Esophagus squamous epithelium (tissue), 5 donors: Measurements from ENCODE around the gene CCL1. TPM values are rescaled to one million over a fixed set of nuclear protein-coding genes. Genes with fewer than 3 reads are reported as not detected.
A peak's percentile ranks its signal among the peaks of the same experiment; 100 is the strongest.
"Not testable (repeated sequence)": the region's sequence is repeated elsewhere in the genome, so short reads cannot be mapped to it uniquely, and the experiment has no call there.

Experiments used
- DNase-seq: peaks from one replicate; lab custom pipeline; 2025; lab: John Stamatoyannopoulos, UW
- H3K27ac ChIP-seq, 4 donors: fragments of 200-600 bp; sonication (generic); one replicate each; pipeline ENCODE4 v1.5.1; 2016 to 2019; ENCODE audit warnings: mild to moderate bottlenecking in 1 of 4
- H3K27me3 ChIP-seq, 4 donors: fragments of 200-600 bp; sonication (generic); 1 replicate in 3 of 4; 2 replicates in 1 of 4; pipeline versions ENCODE4 v1.5.1 to v1.6.0; 2017 to 2021; ENCODE audit warnings: antibody characterized with exemption in 1 of 4
- H3K36me3 ChIP-seq, 3 donors: fragments of 200-600 bp; sonication (generic); one replicate each; pipeline ENCODE4 v1.5.1; 2016 to 2019
- H3K4me1 ChIP-seq, 3 donors: fragments of 200-600 bp; sonication (generic); one replicate each; pipeline ENCODE4 v1.5.1; 2017 to 2019
- H3K4me3 ChIP-seq, 4 donors: fragments of 200-600 bp; sonication (generic); 1 replicate in 3 of 4; 2 replicates in 1 of 4; pipeline ENCODE4 v1.5.1; 2016 to 2019; ENCODE audit warnings: mild to moderate bottlenecking in 2 of 4, moderate library complexity in 1 of 4
- H3K9me3 ChIP-seq, 3 donors: fragments of 200-600 bp; sonication (generic); one replicate each; pipeline ENCODE4 v1.5.1; 2016 to 2019
- CTCF ChIP-seq, 6 experiments: fragments of 450-650 bp in 4 of 6; fragments of 200-600 bp in 2 of 6; sonication (generic) in 2 of 6; IDR thresholded peaks; one replicate each; pipeline ENCODE4 v1.5.1; 2016 to 2019; ENCODE audit warnings: antibody characterized with exemption in 6 of 6, mild to moderate bottlenecking in 4 of 6, moderate library complexity in 4 of 6
- POLR2A ChIP-seq, 4 donors: fragments of 450-650 bp; IDR thresholded peaks; one replicate each; pipeline ENCODE4 v1.6.1; 2017; ENCODE audit warnings: antibody characterized with exemption in 4 of 4, mild to moderate bottlenecking in 4 of 4, moderate library complexity in 3 of 4
- WGBS, 2 donors: methylation state at CpG; one replicate each; pipeline ENCODE4 v1.1.5; 2018; 5-methylcytosine and 5-hydroxymethylcytosine counted together
- intact Hi-C: fragments of 100-400 bp; cut with DNase I; formaldehyde crosslinking; loops from one replicate; pipeline ENCODE4 v1.15.0; 2022
- total RNA-seq, 4 donors: library from RNA; depleted of rRNA; stranded (reverse); fragments of >200 nt; gene quantifications; one replicate each; pipeline ENCODE4 v1.1.0, GENCODE V29; 2016
- donor health status: DM: yes; HTN: yes; CAD: no.

CCL1 gene
- total RNA-seq, 4 donors from 2014 or later: not detected

GRCh38 chr17:34349751-34350150, 13.3 kb downstream of the CCL1 start:
- Histone ChIP-seq H3K4me1 (peaks cover 0 to 4% (median 0%) of the 10 kb centered on the region in 3 donors), H3K27ac (no peak overlapping the region), H3K27me3 (no peaks in the 10 kb centered on the region), H3K36me3 (no peaks in the 10 kb centered on the region), H3K9me3 (no peaks in the 10 kb centered on the region), H3K4me3 (no peak overlapping the region)
- DNase-seq: no peak
- TF ChIP-seq POLR2A (IDR thresholded peaks at IDR 0.05) (no peak), CTCF (IDR thresholded peaks at IDR 0.05) (no peak)
- 28 to 33% methylated on average over 1 to 4 of the region's 4 CpGs for WGBS, 2 donors
- intact Hi-C loops: loop anchor here (5.0 kb wide), 1 partner anchor 147 kb away; no protein-coding TSS in a partner anchor

GRCh38 chr17:34347063-34347462, 16.0 kb downstream of the CCL1 start:
- no peaks in the 10 kb centered on the region for H3K36me3 ChIP-seq
- no peak for TF ChIP-seq CTCF (IDR thresholded peaks at IDR 0.05)
- TF ChIP-seq POLR2A (IDR thresholded peaks at IDR 0.05): no peak
- peaks cover 0 to 4% (median 0%) of the 10 kb centered on the region in 3 donors for H3K4me1 ChIP-seq
- no peak overlapping the region for H3K4me3 ChIP-seq
- no peaks in the 10 kb centered on the region for H3K9me3 ChIP-seq
- no peak overlapping the region for H3K27ac ChIP-seq
- no peaks in the 10 kb centered on the region for H3K27me3 ChIP-seq
- WGBS, 2 donors: 46 to 57% methylated on average over 3 to 4 of the region's 4 CpGs
- intact Hi-C loops: loop anchor here (5.0 kb wide), 1 partner anchor 145 kb away; no protein-coding TSS in a partner anchor
- no peak for DNase-seq

GRCh38 chr17:34341916-34342315, 21.1 kb downstream of the CCL1 start:
- H3K36me3 ChIP-seq: no peaks in the 10 kb centered on the region
- no peaks in the 10 kb centered on the region for H3K4me1 ChIP-seq
- intact Hi-C loops: no loop called here
- no peak overlapping the region for H3K27ac ChIP-seq
- no peak for DNase-seq
- H3K9me3 ChIP-seq: no peaks in the 10 kb centered on the region
- no peak overlapping the region for H3K4me3 ChIP-seq
- WGBS, 2 donors: 93 to 94% methylated on average over 2 of the region's 2 CpGs
- no peaks in the 10 kb centered on the region for H3K27me3 ChIP-seq
- TF ChIP-seq POLR2A (IDR thresholded peaks at IDR 0.05): no peak
- TF ChIP-seq CTCF (IDR thresholded peaks at IDR 0.05): no peak

GRCh38 chr17:34339138-34339770, 23.8 kb downstream of the CCL1 start:
- H3K27ac ChIP-seq: no peak overlapping the region
- H3K4me1 ChIP-seq: no peaks in the 10 kb centered on the region
- H3K4me3 ChIP-seq: no peak overlapping the region
- no peaks in the 10 kb centered on the region for H3K36me3 ChIP-seq
- intact Hi-C loops: no loop called here
- no peaks in the 10 kb centered on the region for H3K9me3 ChIP-seq
- WGBS, 2 donors: 81 to 91% methylated on average over 3 of the region's 3 CpGs
- DNase-seq: no peak
- TF ChIP-seq CTCF (IDR thresholded peaks at IDR 0.05) (no peak), POLR2A (IDR thresholded peaks at IDR 0.05) (no peak)
- no peaks in the 10 kb centered on the region for H3K27me3 ChIP-seq

DNA sequence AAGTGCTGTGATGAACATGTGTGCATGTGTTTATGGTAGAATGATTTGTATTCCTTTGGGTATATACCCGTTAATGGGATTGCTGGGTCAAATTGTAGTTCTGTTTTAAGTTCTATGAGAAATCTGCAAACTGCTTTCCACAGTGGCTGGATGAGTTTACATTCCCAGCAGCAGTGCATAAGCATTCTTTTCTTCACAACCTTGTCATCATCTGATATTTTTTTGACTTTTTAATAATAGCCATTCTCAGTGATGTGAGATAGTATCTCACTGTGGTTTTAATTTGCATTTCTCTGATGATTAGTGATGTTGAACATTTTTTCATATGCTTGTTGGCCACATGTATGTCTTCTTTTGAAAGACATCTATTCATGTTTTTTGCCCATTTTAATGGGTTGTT, 25.3 kb downstream of the CCL1 start:
- Histone ChIP-seq H3K36me3 (no peaks in the 10 kb centered on the region), H3K9me3 (no peaks in the 10 kb centered on the region), H3K27me3 (no peaks in the 10 kb centered on the region), H3K4me3 (no peak overlapping the region), H3K27ac (no peak overlapping the region), H3K4me1 (no peaks in the 10 kb centered on the region)
- TF ChIP-seq POLR2A (IDR thresholded peaks at IDR 0.05) (no peak), CTCF (IDR thresholded peaks at IDR 0.05) (no peak)
- DNase-seq: no peak
- intact Hi-C loops: no loop called here
- 67 to 75% methylated on average over 1 of the region's 1 CpG for WGBS, 2 donors

GRCh38 chr17:34327580-34327979, 35.5 kb downstream of the CCL1 start:
- H3K4me1 ChIP-seq, H3K4me3 ChIP-seq, H3K27me3 ChIP-seq, intact Hi-C loops, DNase-seq, H3K36me3 ChIP-seq, H3K9me3 ChIP-seq: not testable (repeated sequence)
- WGBS, 2 donors: 54 to 58% methylated on average over 4 of the region's 4 CpGs
- peak overlapping the region in 1 of 4 donors; percentile 45 for H3K27ac ChIP-seq
